ENCODE results near the gene DIS3L2.

The DIS3L2 gene

GRCh38 chr2:231931481-231931915, 30.0 kb upstream of the DIS3L2 start:
- H3K27me3 ChIP-seq (ENCODE audit: insufficient read depth, low read depth, severe bottlenecking) = peaks cover 16% of the 10 kb centered on the region
- no peak overlapping the region for H3K4me3 ChIP-seq (ENCODE audit: low read depth, low read length)

GRCh38 chr2:231932711-231932970, 28.9 kb upstream of the DIS3L2 start:
- H3K9me3 ChIP-seq (ENCODE audit: severe bottlenecking) = no peaks in the 10 kb centered on the region
- no peak for TF ChIP-seq CTCF (IDR thresholded peaks at IDR 0.05; ENCODE audit: low read depth, low read length)
- no peaks in the 10 kb centered on the region for H3K36me3 ChIP-seq
- H3K27me3 ChIP-seq (ENCODE audit: insufficient read depth, low read depth, severe bottlenecking) = peaks cover 5% of the 10 kb centered on the region
- DNase-seq = no peak
- H3K27ac ChIP-seq = no peak overlapping the region
- no peak overlapping the region for H3K4me3 ChIP-seq (ENCODE audit: low read depth, low read length)

More at GRCh38 chr2:231931481-231931915, 30.0 kb upstream of the DIS3L2 start:
- no peaks in the 10 kb centered on the region for H3K36me3 ChIP-seq
- peak; percentile 5 for DNase-seq
- TF ChIP-seq CTCF (IDR thresholded peaks at IDR 0.05; ENCODE audit: low read depth, low read length) = no peak
- no peaks in the 10 kb centered on the region for H3K9me3 ChIP-seq (ENCODE audit: severe bottlenecking)
- no peak overlapping the region for H3K27ac ChIP-seq

- Histone ChIP-seq H3K4me3 (ENCODE audit: low read depth, low read length) (no peak overlapping the region), H3K36me3 (no peaks in the 10 kb centered on the region), H3K9me3 (ENCODE audit: severe bottlenecking) (no peaks in the 10 kb centered on the region), H3K27me3 (ENCODE audit: insufficient read depth, low read depth, severe bottlenecking) (no peaks in the 10 kb centered on the region), H3K27ac (no peak overlapping the region)
- 0 out of 2 replicates have a peak, but pooled peaks have one; percentile 7 for TF ChIP-seq CTCF (IDR thresholded peaks at IDR 0.05; ENCODE audit: low read depth, low read length)
- no peak for DNase-seq
Measured at GRCh38 chr2:231932985-231933915, 28.3 kb upstream of the DIS3L2 start.

GRCh38 chr2:231933916-231934401, 27.6 kb upstream of the DIS3L2 start:
- Histone ChIP-seq H3K4me3 (ENCODE audit: low read depth, low read length) (no peak overlapping the region), H3K36me3 (no peaks in the 10 kb centered on the region), H3K27ac (no peak overlapping the region), H3K27me3 (ENCODE audit: insufficient read depth, low read depth, severe bottlenecking) (no peaks in the 10 kb centered on the region), H3K9me3 (ENCODE audit: severe bottlenecking) (no peaks in the 10 kb centered on the region)
- DNase-seq = no peak
- no peak for TF ChIP-seq CTCF (IDR thresholded peaks at IDR 0.05; ENCODE audit: low read depth, low read length)

GRCh38 chr2:231934441-231935206, 26.9 kb upstream of the DIS3L2 start:
- TF ChIP-seq CTCF (IDR thresholded peaks at IDR 0.05; ENCODE audit: low read depth, low read length) = no peak
- no peak for DNase-seq
- Histone ChIP-seq H3K27me3 (ENCODE audit: insufficient read depth, low read depth, severe bottlenecking) (no peaks in the 10 kb centered on the region), H3K4me3 (ENCODE audit: low read depth, low read length) (no peak overlapping the region), H3K9me3 (ENCODE audit: severe bottlenecking) (no peaks in the 10 kb centered on the region), H3K27ac (no peak overlapping the region), H3K36me3 (no peaks in the 10 kb centered on the region)

All from WERI-Rb-1 (cell line).